Activated gamma-delta T cell treated with Interleukin-2 at 50 U/mL for 16 hours (primary cell): Measurements from ENCODE around the gene TRERF1.

Experiments used
- DNase-seq: peaks from one replicate; pipeline ENCODE4 v3.0.0-alpha.2; 2020

Gene TRERF1

GRCh38 chr6:42390228-42390934 is 61.3 kb downstream of the TRERF1 start:
- DNase-seq = peak; percentile 62

DNA sequence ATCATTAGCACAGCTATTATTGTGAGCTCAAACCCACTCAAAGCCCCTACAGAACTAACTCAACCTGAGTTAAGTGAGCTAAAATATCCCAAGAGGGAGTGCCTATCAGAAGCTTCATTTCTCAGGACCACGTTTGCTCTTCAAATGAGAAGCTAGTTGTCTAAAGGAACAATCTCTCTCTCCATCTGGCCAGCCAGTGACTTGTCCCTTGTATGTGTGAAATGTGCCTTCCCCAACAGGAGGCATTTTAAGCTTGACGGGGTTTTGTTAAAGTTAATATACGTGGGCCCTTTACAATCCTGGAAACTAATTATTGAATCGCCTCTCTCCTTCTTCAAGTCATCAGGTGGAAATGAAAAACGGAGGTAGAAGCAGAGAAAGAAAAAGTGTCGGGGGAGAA is 62.0 kb downstream of the TRERF1 start:
- no peak for DNase-seq

DNA sequence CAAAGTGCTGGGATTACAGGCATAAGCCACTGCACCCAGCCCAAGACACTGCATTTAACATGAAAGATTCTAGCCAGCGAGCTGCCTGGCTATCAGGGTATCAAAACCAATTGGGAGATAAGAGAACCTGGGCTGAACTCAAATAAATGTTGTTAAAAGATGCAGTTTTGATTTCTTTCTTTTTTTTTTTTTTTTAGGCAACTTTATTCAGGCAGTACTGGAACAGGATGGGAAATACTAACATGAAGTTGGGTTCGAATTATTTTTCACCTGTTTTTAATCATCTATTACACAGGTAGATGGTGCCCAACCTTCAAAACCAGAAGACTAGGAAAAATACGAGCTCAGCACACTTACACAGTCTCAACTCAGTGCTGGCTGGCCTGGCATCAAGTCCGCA is 63.7 kb downstream of the TRERF1 start:
- DNase-seq = no peak

DNA sequence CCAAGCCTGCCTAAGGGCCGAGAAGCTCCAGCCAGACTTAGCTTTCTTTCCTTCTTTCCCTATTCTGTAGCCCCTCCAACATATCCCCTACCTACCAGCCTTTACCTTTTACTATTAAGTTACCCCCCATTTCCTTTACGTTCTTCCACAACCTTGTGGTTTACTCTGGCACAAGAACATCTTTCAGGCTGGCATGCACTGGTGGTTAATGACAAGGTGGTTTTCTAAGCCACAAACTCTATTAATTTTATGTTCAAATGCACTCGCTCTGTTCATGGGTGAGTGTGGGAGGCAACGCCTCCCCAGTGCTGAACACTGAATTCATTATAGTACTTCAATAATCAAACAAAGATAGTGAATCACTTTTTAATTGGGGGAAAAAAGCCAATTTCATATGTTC is 64.4 kb downstream of the TRERF1 start:
- peak; percentile 24 for DNase-seq

GRCh38 chr6:42385339-42385738 is 66.4 kb downstream of the TRERF1 start:
- DNase-seq = no peak

DNA sequence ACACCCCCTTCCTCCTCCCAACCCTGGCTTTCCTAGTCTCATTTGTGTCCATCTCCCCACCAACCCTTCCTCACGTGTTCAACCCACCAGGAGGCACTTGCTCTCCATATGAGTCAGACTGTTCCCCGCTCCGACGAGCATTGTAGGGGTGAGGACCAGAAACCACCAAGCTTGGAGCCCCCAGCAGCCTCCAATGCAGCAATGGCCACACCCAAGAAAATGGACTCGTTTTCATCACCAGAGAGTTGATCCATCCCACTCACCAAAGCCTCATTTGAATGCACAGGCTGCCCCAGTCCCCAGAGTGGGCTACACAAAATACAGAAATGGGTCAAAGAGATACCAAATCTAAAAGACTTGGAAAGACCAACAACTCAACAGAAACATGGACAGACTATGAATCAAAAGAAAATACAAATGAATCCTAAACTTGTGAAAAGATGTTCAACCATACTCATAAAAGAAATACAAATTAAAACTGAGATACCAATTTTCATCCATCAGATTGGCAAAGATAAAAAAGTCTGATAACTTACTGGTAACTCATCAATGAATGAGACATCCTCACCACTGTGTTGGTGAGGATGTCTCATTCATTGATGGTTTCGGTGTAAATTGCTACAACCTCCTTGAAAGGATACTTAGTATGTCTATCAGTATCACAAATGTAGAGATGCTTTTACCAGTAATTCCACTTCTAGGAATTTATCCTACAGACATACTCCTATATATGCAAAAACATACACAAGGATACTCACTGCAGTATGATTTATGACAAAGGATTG is 68.1 kb downstream of the TRERF1 start:
- no peak for DNase-seq

DNA sequence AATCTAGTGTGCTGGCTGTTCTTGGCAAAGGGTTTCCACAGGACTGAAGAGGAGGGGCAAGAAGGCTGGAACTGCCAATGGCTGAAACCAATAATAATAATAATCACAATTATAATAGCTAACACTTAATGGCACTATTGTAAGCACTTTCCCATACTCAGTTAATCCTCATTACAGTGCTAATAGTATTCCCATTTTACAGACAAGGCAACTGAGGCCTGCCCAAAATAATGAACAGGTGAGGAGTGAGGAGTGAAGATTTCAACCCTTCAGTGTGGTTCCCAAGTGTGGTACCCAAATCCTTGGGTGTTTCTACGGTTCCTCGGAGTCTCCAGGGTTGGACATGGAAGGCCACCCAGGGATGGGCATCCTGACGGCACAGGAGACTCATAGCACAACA is 69.9 kb downstream of the TRERF1 start:
- no peak for DNase-seq

DNA sequence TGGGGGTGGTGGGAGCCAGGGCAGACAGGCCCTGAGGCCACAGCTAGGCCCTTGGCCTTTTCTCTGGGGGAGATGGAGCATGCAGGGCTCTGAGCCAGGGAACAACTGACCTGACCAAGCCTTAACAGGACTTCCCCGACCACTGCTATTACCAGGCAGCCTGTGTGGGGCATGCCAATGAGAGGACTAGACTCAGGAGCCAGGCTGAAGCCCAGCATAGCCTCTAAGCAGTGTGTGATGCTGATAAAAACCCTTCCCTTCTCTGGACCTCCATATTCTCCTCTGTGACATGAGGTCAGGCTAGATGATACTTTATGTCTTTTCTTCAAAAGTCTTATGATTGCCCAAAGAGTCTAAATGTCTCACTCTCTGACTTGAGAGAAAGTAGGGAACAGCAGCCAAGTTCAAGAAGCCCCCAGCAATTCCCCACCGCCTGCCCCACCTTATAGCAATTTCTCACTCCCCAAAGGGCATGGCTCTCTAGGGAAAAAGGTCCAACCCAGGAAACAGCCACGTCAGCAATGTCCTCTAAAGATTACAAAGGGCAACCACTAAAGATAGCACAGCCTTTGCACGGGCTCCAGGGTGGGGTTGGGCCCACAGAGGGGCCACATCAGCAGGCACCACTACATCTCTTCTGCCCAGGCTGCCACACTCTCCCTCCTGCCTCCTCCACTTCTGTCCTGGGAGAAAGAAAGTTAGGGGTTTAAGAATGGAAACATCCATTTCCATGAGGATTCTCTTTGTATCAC is 71.3 kb downstream of the TRERF1 start:
- no peak for DNase-seq

- no peak for DNase-seq
Measured at GRCh38 chr6:42378536-42378935, 73.2 kb downstream of the TRERF1 start.

DNA sequence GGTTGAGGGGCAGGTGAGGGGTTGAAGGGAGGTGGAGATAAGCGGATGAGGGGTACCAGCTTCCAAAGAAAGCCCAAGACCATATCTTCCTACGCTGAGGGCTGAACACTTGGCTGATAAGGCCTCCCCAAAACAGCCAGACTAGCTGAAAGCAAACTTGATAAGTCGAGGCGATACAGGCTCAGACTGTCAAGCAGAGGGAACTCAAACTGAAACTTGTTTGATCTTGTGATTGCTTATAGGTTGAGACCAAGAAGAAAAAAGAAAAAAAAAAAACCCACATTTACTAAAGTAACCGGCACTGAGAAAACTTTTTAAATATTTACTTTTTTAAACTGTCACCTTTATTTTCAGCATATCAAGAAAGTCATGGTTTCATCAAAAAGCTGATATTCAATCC is 73.6 kb downstream of the TRERF1 start:
- DNase-seq = no peak

- no peak for DNase-seq
Measured at GRCh38 chr6:42375007-42375635, 76.6 kb downstream of the TRERF1 start.

GRCh38 chr6:42374018-42374669 is 77.6 kb downstream of the TRERF1 start:
- DNase-seq = peak; percentile 30

DNA sequence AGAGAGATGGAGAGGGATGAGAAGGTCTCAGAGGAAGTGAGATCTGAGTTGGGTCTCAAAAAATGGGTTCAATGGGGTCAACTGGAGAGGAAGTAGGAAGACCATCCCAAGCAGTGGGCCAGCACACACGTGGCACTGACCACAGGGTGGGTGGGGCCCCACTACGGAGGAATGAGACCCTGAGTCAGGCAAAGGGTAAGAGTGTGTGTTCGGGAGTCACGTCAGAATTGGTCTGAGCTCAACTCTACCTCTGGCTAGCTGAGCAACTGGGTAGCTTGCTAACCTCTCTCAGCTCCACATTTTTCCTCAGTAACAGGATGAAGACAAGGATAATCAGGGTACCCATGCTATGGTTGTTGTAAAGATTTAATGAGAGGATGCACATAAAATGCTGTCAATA is 79.0 kb downstream of the TRERF1 start:
- DNase-seq = no peak

GRCh38 chr6:42370323-42370985 is 81.3 kb downstream of the TRERF1 start:
- no peak for DNase-seq

DNA sequence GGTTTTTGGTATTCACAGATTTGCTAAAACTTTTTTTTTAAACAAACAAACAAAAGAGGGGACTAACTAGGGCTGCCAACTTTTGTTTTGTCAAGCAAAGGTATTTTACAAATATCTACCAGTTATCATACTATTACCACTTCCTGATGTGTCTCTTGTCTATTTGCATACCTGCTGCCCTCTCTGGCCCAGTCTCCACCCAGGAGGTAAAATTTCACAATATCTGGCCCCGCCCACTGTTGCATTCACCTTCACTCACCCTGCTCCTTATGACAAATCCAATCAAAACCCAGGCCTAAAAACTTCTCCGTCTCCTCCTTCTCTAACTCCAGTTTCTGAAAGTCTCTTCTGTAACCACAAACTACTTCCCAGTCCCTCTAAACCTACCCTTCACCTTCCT is 82.2 kb downstream of the TRERF1 start:
- DNase-seq = no peak

DNA sequence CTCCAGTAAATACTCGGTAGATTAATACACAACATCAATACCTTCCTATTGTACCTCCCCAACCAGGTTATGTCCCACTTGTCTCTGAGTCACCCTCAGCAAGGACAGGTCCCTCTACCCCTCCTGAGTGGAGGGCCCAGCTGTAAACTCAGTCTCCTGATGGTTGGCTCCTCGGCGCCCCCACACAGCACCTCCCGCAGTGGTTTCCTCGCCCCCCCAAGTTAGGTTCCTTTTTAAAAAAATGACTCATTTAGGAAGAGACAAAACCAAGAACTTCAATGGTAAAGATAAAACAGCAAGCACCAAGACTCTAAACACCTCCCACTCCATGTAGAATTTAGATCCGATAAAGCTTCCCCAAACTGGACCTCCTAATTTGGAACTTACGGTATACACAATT is 83.5 kb downstream of the TRERF1 start:
- peak; percentile 72 for DNase-seq

DNA sequence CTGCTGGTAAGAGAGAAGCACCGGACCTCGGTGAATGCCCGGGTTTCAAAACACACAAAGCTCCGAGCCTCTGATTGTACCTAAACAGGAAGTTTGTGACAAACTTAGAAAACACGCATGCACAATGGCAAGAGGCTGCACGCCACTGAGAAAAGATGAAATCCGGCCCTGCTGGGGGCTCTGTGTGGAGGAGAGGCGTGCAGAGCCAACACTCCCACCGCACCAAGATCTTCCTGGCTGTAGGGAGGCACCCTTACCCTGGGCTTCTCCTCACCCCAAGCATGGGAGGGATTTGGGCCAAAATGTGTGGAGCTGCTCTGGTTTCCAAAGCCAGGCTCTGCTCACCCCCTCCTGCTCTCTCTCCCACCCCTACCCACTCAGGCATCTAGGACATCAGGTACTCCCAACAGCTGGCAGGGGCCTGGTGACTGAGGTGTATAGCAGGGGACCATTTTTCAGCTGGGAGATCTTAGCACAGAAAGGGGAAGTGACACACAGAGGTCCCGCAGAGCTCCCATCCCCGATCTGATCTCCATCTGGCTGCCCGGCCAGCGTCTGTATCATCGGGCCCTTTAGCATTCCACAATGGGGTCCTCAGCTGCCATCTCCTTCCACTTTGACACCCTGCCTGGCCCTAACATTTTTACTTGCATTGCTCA is 84.2 kb downstream of the TRERF1 start:
- DNase-seq = peak; percentile 30

- DNase-seq = no peak
Measured at GRCh38 chr6:42366999-42367352, 84.8 kb downstream of the TRERF1 start.

- no peak for DNase-seq
Measured at GRCh38 chr6:42366011-42366705, 85.6 kb downstream of the TRERF1 start.

GRCh38 chr6:42365021-42365420 is 86.7 kb downstream of the TRERF1 start:
- no peak for DNase-seq
